NCI-H146 (cell line): ENCODE measurements around the gene ATP10D.

Source experiments
- DNase-seq: peaks from one replicate; lab custom pipeline; 2025; lab: John Stamatoyannopoulos, UW

ATP10D gene

DNA sequence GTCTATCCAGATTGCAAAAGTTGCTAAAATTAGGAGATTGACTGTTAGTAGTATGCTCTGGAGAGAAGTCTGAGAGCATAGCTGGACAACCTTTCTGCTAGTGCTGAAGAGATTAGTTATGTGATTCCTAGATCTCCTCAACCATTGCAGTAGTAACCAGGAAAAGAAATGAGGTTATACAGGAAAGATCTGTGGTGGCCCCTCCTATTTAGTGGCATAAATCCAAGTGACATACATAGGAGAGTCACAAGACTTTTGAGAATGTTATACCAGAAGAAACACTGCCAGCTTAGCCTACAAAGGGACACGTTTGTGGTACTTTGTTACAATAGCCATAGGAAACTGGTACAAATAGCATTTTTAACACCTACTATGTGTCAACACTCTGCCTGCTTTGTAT, 105.2 kb downstream of the ATP10D start:
- no peak for DNase-seq

DNA sequence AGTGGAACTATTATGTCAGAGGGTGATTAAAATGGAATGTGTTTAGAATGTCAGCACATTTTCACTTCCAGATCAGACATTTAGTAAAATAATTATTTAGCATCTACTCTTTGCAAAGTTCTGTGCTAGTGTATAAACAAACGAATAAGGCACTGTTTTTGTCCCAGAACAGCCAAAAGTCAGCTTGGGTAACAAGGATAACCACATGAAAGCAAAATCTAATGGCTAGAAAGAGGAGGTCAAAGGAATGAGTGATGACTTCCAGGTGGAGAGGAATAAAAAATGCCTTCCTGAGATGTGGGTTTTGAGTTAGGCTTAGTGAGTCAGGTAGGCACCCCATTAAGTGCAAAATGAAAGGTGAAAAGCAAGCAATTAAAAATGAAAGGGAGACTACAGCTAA, 112.6 kb downstream of the ATP10D start:
- DNase-seq = no peak

DNA sequence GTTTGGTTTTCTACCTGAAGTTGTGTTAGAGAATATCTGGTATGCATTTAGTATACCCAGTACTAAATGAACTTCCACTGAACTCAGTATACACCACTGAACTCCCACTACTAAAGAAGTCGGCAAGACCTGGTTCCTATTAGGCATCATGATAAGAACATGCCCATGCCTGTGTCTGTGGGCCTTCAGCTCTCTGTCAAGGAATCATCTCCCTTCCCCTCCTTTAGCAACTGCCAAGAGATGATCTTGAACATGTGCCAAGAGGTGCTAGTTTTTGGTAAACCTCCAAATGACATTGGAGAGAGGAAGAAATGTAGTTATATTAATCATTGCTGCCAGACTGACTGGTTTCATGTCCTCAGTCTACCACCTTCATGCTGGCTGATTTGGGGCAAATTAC, 113.2 kb downstream of the ATP10D start:
- no peak for DNase-seq

DNA sequence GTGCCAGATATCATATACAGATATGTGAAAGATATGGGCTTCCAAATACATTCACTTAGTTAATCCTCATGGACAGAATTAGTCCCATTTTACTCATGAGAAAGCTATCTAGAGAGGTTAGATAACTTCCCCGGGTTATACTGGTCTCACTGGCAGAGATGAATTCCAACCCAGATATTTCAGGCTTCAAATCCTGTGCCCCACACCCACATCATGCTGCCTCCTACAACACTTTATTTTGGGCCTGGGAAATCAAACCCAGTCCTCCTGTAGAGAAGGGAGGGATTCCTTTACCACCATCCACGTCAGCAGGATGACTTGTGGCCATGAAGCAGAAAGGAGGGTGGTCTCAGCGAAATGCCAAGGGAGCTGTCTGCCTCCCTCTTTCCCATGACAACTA, 113.8 kb downstream of the ATP10D start:
- DNase-seq = no peak

DNA sequence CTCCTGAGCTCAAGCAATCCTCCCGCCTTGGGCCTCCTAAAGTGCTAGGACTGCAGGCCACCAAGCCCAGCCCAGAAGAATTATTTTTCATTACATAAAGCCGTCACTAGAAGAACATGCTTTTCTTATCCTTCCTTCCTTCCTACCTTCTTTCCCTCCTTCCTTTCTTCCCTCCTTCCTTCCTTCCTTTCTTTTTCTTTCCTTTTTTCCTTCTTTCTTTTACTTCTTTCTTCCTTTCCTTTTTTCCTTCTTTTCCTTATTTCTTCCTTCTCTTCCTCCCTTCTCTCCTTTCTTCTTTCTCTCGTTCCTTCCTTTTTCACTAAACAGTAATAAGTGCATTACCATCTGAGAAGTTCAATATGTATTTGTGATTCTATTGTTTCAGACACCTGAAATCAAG, 121.4 kb downstream of the ATP10D start:
- DNase-seq = no peak

DNA sequence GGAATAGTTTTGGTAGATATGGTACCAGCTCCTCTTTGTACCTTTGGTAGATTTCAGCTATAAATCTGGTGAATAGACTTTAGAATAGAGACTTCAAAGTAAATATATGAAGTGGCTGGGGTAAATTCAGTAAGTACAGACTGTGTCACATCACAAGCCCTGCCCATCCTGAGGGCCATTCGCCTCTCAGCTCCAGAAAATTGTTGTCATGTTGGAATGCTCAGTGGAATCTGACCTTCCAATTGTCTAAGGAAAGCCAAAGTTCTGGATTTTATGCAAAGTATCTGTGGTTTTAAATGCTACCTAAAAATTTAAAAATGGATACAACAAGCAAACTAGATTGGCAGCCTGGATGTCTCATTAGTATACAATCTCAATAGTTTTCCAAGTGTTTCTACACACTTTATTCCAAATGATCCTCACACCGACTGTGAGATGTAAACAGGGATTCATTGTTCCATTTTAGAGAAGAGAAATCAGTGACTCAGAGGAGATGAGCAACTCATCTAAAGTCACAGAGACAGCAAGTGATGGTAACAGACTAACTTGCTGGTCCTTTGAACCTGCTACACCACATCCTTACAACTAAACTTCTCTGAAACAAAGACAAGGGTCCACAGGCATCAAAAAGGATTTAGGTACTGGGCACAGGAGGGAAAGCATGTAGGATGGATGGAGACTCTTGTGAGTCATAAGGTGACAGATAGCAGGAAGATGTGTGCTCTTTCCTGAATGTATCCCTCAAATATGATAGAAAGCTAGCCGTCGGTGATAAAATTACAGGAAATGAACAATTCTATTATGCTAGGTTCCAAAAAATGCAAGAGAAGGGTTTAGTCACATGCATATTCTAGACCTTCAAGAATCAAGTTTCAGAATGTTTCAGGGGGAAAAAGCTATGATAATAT, 127.3 kb downstream of the ATP10D start:
- no peak for DNase-seq

DNA sequence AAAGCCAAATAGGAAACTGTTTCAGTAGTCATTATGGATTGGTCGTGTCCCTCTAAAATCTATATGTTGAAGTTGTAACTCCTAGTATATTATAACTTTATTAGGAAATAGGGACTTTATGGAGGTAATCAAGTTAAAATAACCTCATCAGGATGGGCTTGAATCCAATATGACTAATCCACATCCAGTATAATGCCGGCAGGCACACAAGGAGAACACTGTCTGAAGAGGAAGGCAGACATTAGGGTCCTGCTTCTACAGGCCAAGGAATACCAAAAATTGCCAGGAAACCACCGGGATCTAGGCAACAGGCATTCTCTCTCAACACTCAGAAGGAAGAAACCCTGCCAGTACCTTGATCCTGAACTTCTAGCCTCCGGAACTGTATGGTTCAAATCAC, 130.3 kb downstream of the ATP10D start:
- no peak for DNase-seq

DNA sequence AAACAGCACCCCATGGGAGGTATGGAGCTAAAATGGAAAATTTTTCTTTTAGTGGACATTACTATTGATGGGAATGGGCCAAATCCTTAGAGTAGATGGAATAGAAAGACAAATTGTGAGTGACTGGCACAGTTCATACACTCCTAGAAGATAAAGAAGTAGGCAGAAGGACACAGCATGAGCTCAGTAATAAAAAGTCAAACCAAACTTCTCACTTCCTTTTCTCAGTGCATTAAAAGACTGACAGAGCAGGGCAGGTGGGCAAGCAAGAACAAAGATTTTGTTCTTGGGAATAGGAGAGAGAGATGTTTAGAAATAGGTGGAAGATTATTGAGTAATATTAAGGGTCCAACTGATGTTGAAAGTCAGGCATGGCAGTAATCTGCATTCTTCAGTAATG, 132.5 kb downstream of the ATP10D start:
- DNase-seq = no peak

DNA sequence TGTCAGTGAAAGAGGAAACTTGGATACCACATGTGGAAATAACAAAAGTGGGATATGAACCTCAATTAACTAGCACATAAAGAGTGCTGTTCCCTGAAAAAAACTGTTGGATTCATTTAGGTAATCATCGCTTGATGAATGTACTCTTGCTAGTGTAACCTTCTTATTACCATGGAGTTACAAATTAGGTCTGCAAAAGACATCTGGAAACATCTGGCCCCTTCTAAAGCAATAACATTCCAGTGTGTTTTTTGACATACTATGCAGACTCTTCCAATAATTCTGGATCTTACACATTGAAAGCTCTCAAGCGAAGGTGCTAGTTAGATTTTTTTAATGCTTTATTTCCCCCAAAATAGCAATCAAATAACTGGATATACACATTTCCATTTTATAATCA, 134.6 kb downstream of the ATP10D start:
- DNase-seq = no peak

DNA sequence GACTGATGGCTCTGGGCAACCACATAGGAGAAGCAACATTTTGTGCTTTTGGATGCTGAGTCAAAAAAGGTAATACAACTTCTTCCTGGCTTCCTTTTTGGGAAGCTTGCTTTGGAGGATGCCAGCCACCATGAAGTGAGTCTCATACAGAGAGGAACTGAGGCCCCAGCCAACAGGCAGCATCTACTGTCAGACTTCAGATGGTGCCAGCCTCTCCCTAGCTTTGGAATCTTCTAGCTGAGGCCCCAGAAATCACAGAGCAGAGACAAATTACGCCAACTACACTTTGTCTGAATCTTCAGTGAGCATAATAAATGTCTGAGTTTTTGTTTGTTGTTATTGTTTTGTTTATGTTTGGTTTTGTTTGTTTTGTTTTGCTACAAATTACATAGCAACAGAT, 136.1 kb downstream of the ATP10D start:
- no peak for DNase-seq

DNA sequence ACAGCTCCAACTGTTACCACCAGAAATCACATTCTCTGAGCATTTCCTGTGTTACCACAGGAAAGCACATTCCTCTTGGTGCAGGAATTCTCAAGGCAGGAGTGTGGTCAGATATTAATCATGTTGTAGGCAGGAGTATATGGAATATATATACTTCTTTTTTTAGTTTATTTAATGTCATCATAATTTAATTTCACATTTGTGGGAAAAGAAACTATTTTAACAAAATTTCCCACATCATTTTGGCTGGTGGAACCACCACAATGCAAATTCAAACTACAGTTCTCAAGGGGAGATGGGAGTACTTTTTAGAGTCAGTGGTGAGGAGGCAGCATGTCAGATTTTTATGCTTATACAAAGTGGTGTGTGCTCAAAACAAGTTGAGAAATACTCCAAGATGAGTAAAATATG, 139.0 kb downstream of the ATP10D start:
- no peak for DNase-seq

DNA sequence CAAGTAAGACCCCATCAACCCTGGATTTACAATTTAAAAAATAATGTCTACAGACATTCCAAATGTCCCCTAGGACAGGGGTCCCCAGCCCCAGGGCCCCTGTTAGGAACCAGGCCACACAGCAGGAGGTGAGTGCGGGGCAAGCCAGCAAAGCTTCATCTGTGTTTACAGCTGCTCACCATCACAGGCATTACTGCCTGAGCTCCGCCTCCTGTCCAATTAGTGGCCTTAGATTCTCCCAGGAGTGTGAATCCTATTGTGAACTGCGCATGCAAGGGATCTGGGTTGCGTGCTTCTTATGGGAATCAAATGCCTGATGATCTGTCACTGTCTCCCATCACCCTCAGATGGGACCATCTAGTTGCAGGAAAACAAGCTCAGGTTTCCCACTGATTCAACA, 146.1 kb downstream of the ATP10D start:
- peak; percentile 23 for DNase-seq

DNA sequence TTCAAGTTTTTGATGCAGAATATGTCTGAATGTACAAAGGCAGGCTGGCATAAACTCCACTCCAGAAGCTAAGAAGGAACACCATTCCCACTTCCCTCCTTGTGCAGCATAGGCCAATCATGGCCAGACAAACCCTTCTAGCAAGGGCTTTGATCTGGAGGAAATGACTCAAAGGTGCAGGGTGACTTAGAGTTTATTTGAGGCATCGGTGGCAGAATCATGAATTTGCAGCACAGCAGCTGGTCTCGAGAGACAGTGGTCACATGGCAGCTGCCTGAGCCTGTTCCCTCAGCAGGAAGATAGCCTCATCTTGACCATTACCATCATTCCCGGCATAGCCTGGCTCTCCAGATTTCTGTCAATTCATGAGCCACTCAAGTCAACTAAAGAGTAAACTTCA, 154.5 kb downstream of the ATP10D start:
- no peak for DNase-seq

DNA sequence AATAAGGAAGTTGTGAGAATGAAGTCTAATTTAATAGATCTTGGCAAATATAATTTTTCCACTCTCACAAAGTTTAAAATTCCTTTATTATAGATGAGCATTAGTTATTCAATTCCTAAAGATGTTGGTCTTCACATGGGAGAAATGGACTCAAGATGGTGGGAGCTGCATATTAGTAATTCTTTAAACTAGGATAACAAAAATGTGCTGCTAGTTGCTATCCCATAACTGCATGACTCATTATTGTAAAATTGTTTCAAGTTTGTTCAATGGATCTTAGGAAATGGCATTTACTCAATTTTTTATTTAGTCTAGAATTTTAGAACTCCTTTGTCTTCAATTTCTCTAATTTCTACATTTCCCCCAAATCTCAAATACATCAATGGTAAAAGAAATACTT, 155.8 kb downstream of the ATP10D start:
- no peak for DNase-seq

DNA sequence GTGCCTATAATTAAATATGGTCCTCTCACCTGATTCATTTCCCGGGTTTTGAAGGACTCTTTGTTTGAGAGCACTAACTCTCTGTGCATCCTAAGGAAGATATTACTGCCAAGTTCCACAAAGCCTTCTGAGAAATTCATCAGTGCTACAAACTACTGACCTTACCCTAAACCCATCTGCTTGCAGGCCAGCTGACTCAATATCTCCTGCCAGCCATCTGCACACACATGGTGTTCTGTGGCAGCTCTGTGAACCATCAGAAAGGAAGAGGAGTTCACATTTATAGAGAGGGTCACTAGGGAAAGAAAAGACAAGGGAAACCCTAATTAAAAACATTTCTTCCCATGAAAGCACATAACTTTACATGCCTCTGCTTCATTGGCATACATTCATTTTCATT, 156.7 kb downstream of the ATP10D start:
- DNase-seq = no peak

DNA sequence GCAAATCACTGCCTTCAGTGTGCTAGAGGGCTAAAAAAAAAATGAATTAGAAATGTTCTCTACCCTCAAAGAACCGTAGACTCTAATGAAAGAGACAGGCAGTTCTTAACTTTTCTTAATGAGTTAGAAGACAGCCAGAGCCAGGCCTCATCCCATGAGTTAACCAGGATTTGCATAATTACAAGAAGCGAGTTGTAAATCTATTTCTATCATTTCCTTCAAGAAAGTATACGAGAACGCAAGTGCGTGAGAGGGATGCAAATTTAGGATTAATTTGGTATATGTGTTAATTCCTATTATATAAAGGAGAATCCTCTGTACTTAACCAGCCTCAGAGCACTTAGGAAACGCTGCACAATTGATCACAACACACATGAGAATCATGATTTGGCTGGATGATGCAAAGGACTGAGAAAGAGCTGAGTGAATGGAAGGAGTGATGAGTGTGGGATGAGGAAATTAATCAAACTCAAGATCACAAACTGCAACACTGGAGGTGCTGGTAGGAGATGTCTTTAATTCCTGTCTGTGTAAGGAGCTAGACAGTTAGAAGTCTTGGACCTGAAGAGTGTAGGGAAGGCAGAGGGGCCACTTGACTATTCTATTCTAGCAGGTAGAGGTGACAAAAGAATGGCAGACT, 157.2 kb downstream of the ATP10D start:
- DNase-seq = no peak
